K562 (cell line): ENCODE measurements around the gene FMNL3.

Experiments used
- ADNP ChIP-seq: fragments of 200-800 bp; sonication (Bioruptor generic); IDR thresholded peaks from 2 replicates; pipeline ENCODE4 v1.6.1; 2016; ENCODE audit warnings: missing genetic modification characterization, missing compliant biosample characterization
- NFXL1 ChIP-seq: fragments of 450-650 bp; formaldehyde crosslinking; IDR thresholded peaks from 2 replicates; pipeline ENCODE4 v1.4.0; 2021; ENCODE audit warnings: mild to moderate bottlenecking
- SIN3B ChIP-seq: fragments of 450-650 bp; IDR thresholded peaks from 2 replicates; pipeline ENCODE4 v1.6.1; 2017; ENCODE audit warnings: low read depth, mild to moderate bottlenecking, moderate library complexity
- TEAD4 ChIP-seq, 2 experiments: sonication (generic) in 1 of 2; formaldehyde crosslinking in 1 of 2; IDR thresholded peaks; 2 replicates each; pipeline versions ENCODE4 v1.6.1 to v1.8.0; 2012 to 2022; ENCODE audit warnings: borderline replicate concordance in 1 of 2, inconsistent platforms in 1 of 2, low read length in 1 of 2, mild to moderate bottlenecking in 1 of 2, missing genetic modification reagents in 1 of 2
- ZZZ3 ChIP-seq: fragments of 450-650 bp; IDR thresholded peaks from 2 replicates; pipeline ENCODE4 v1.6.1; 2016; ENCODE audit warnings: antibody characterized with exemption, mild to moderate bottlenecking, moderate library complexity
- TF ChIP-seq, protein P1 (sequence below), 3 experiments: IDR thresholded peaks in 2 of 3; conservative IDR thresholded peaks in 1 of 3; 2 replicates each; pipeline ENCODE4 v1.5.1; 2011 to 2012; ENCODE audit warnings: low read length in 3 of 3, mild to moderate bottlenecking in 3 of 3, control low read depth in 2 of 3, improper control_type of control experiment in 1 of 3, inconsistent platforms in 1 of 3, low read depth in 1 of 3, mixed read lengths in 1 of 3, moderate library complexity in 1 of 3; ENCODE audit not compliant: insufficient read depth in 2 of 3
- TF ChIP-seq, protein P2 (sequence below): fragments of 450-650 bp; IDR thresholded peaks from 2 replicates; pipeline ENCODE4 v1.6.1; 2017; ENCODE audit warnings: antibody characterized with exemption

DNA sequence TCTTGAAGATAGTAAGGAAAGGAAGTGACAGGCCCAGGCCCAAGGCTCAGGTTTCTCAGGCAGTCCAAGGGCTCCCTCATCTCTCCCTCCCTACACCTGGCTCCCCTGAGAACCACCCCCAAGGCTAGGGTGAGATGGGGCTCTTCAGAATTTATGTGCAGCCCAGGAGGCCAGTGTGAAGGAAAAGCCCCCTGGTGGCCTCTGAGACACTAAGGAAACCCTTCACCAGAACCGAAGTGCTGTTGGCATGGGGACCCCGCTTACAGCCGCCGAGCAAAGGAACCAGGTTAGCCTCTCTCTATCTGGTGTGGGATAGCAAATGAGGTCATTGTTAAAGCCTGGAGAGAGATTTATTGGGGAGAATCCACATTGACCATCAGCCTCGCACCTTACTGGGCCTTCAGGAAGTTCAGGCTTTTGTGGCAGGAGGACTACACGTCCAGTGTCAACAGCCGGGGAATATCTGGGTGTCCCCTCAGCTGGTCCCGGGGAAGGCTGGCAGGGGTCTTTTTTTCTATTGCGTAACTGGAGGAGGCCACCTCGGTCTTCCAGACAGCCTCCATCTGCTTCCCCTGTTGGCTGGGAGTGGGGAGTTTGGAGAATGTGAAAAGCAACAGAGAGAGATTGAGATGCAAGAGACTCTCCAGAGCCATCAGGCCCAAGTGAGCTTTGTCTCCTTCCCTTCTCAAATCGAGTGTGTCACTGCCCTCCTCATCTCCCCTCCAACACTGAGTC lies 119.9 kb downstream of the FMNL3 start:
- TF ChIP-seq TEAD4 (IDR thresholded peaks at IDR 0.05; ENCODE audit: low read length), result no peak
- TF ChIP-seq TEAD4 (CRISPR knock-in tag; IDR thresholded peaks at IDR 0.05; ENCODE audit: borderline replicate concordance), result no peak
- no peak for TF ChIP-seq ZZZ3
- TF ChIP-seq NFXL1, result no peak
- TF ChIP-seq ADNP (tag), result no peak
- TF ChIP-seq, protein P1, sequence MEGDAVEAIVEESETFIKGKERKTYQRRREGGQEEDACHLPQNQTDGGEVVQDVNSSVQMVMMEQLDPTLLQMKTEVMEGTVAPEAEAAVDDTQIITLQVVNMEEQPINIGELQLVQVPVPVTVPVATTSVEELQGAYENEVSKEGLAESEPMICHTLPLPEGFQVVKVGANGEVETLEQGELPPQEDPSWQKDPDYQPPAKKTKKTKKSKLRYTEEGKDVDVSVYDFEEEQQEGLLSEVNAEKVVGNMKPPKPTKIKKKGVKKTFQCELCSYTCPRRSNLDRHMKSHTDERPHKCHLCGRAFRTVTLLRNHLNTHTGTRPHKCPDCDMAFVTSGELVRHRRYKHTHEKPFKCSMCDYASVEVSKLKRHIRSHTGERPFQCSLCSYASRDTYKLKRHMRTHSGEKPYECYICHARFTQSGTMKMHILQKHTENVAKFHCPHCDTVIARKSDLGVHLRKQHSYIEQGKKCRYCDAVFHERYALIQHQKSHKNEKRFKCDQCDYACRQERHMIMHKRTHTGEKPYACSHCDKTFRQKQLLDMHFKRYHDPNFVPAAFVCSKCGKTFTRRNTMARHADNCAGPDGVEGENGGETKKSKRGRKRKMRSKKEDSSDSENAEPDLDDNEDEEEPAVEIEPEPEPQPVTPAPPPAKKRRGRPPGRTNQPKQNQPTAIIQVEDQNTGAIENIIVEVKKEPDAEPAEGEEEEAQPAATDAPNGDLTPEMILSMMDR (IDR thresholded peaks at IDR 0.05 in 2 of 3, conservative IDR thresholded peaks at IDR 0.05 in 1 of 3; ENCODE audit: insufficient read depth in 2 of 3, low read depth in 1 of 3, low read length in 3 of 3), result 0 out of 6 replicates have a peak, but pooled peaks of 1 of the 3 experiments have one; percentile 12
- TF ChIP-seq SIN3B, result no peak
- TF ChIP-seq, protein P2, sequence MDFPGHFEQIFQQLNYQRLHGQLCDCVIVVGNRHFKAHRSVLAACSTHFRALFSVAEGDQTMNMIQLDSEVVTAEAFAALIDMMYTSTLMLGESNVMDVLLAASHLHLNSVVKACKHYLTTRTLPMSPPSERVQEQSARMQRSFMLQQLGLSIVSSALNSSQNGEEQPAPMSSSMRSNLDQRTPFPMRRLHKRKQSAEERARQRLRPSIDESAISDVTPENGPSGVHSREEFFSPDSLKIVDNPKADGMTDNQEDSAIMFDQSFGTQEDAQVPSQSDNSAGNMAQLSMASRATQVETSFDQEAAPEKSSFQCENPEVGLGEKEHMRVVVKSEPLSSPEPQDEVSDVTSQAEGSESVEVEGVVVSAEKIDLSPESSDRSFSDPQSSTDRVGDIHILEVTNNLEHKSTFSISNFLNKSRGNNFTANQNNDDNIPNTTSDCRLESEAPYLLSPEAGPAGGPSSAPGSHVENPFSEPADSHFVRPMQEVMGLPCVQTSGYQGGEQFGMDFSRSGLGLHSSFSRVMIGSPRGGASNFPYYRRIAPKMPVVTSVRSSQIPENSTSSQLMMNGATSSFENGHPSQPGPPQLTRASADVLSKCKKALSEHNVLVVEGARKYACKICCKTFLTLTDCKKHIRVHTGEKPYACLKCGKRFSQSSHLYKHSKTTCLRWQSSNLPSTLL, result no peak
